ENCODE measurements around the gene PJVK. TPM values are rescaled to one million over a fixed set of nuclear protein-coding genes. Genes with fewer than 3 reads are reported as not detected.

The PJVK gene
- total and polyA plus RNA-seq, 2 donors (not counting 3 experiments of a cell fraction or from before 2014, with no cell fraction given) = 1.3 to 1.4 TPM

- FAIRE-seq (peak; percentile 91), DNase-seq (ENCODE audit: low read depth, low spot score) (peak; percentile 94)
- Histone ChIP-seq H3K79me2 (ENCODE audit: control insufficient read depth, insufficient read depth, low read length) (no peaks in the 10 kb centered on the region), H3K9me3 (replicated peaks; ENCODE audit: control insufficient read depth, insufficient read depth, low read length) (no peaks in the 10 kb centered on the region), H3K9me1 (replicated peaks; ENCODE audit: control insufficient read depth, extremely low read depth, insufficient read depth, low read length) (no peaks in the 10 kb centered on the region), H2AFZ (ENCODE audit: low read depth, low read length) (peak overlapping the region; percentile 84), H4K20me1 (replicated peaks; ENCODE audit: control insufficient read depth, extremely low read depth, insufficient read depth, low read length) (no peaks in the 10 kb centered on the region), H3K9ac (replicated peaks; ENCODE audit: extremely low read depth, insufficient read depth, low read length) (peak overlapping the region; percentile 95), H3K4me1 (ENCODE audit: control insufficient read depth, extremely low read depth, insufficient read depth, low read length) (peaks cover 13% of the 10 kb centered on the region), H3K4me2 (ENCODE audit: insufficient read depth, low read length) (peak overlapping the region; percentile 93), H3K27ac (ENCODE audit: insufficient read depth, low read depth, low read length) (peak overlapping the region; percentile 91), H3K36me3 (ENCODE audit: control insufficient read depth in 2 of 2, extremely low read depth in 1 of 2, insufficient read depth in 2 of 2, low read length in 2 of 2) (peaks cover 0 to 2% of the 10 kb centered on the region in 2 experiments), H3K27me3 (ENCODE audit: control insufficient read depth in 2 of 2, insufficient read depth in 2 of 2, low read length in 2 of 2) (no peaks in the 10 kb centered on the region), H3K4me3 (replicated peaks in 1 of 3; ENCODE audit: insufficient read depth in 1 of 3, low read depth in 1 of 3, low read length in 3 of 3) (peak overlapping the region; percentile 49 to 91 (median 69))
- intact Hi-C loops (cut with micrococcal nuclease) (loop anchor here (1.0 to 5.0 kb wide), 8 partner anchors 17 to 432 kb away; partner anchors contain the start of genes OSBPL6, PJVK, PLEKHA3 and PRKRA), dilution Hi-C loops (cut with MboI; ENCODE audit: extremely low pct_ligation_motif_present, low sequenced_read_pairs) (no loop called here)
- ChIA-PET CTCF (interaction anchor here (0.6 to 5.3 kb wide), 54 partner anchors 9 to 432 kb away, joined by 3 to 122 read pairs (median 5); partner anchors contain the start of genes PJVK, PLEKHA3, PRKRA and RBM45), POLR2A (interaction anchor here (0.5 to 2.7 kb wide), 6 partner anchors 10 to 303 kb away, joined by 3 to 15 read pairs (median 4); partner anchors contain the start of genes PJVK, PRKRA and RBM45)
- BruUV-seq (replicated peaks) = TSS peak; percentile 80
- TF ChIP-seq POLR2AphosphoS5 (IDR thresholded peaks at IDR 0.05; ENCODE audit: insufficient read depth, low read depth, low read length) (peak; percentile 54), MAX (IDR thresholded peaks at IDR 0.05; ENCODE audit: insufficient read depth, insufficient read length) (peak; percentile 62), CTCF (IDR thresholded peaks at IDR 0.05; ENCODE audit: extremely low read depth in 1 of 2, insufficient read depth in 1 of 2, low read depth in 1 of 2, low read length in 2 of 2) (peak; percentile 90 to 94), JUN (IDR thresholded peaks at IDR 0.05; ENCODE audit: borderline replicate concordance, insufficient read depth, insufficient read length, low read depth) (no peak), EZH2 (IDR thresholded peaks at IDR 0.05; ENCODE audit: borderline replicate concordance, low read depth, low read length, severe bottlenecking) (no peak), POLR2A (IDR thresholded peaks at IDR 0.05; ENCODE audit: low read depth, low read length) (peak; percentile 86)
Observed at GRCh38 chr2:178414266-178415247, 36.6 kb upstream of the PJVK start.
